Activated CD8-positive, alpha-beta T cell treated with anti-CD3 and anti-CD28 coated beads for 36 hours (primary cell): ENCODE measurements around the gene TMEM143. TPM values are rescaled to one million over a fixed set of nuclear protein-coding genes. Genes with fewer than 3 reads are reported as not detected.

ENCODE experiments used
- ATAC-seq: fragments of 200-7000 bp; cut with Tn5 transposase; one replicate; pipeline ENCODE4 v1.10.0; 2021; ENCODE audit warnings: mild to moderate bottlenecking, moderate library complexity
- CTCF ChIA-PET: fragments of 350-600 bp; sonication (Branson Sonifier 250); formaldehyde crosslinking; loops from one replicate; lab custom pipeline; 2021; ENCODE audit warnings: antibody characterized with exemption; lab: Charles Lee
- POLR2A ChIA-PET: fragments of 350-600 bp; sonication (Branson Sonifier 250); formaldehyde crosslinking; loops from one replicate; lab custom pipeline; 2021; ENCODE audit warnings: antibody characterized with exemption; lab: Charles Lee
- DNase-seq: peaks from one replicate; pipeline ENCODE4 v3.0.0-alpha.2; 2020
- H3K27ac Mint-ChIP-seq: one replicate; pipeline ENCODE4 v1.8.0; 2021; ENCODE audit warnings: mild to moderate bottlenecking, mixed read lengths
- H3K27me3 Mint-ChIP-seq: one replicate; pipeline ENCODE4 v1.8.0; 2021; ENCODE audit warnings: mixed read lengths
- H3K36me3 Mint-ChIP-seq: one replicate; pipeline ENCODE4 v1.8.0; 2021; ENCODE audit warnings: low read depth, mixed read lengths
- H3K4me1 Mint-ChIP-seq: one replicate; pipeline ENCODE4 v1.8.0; 2021; ENCODE audit warnings: low read depth, mixed read lengths
- H3K4me3 Mint-ChIP-seq: one replicate; pipeline ENCODE4 v1.8.0; 2021; ENCODE audit warnings: mild to moderate bottlenecking, moderate library complexity, mixed read lengths
- H3K9me3 Mint-ChIP-seq: one replicate; pipeline ENCODE4 v1.8.0; 2021; ENCODE audit warnings: mixed read lengths
- CTCF ChIP-seq: fragments of 200-600 bp; IDR thresholded peaks from one replicate; pipeline ENCODE4 v1.8.0; 2022; ENCODE audit warnings: antibody characterized with exemption, mild to moderate bottlenecking
- intact Hi-C: fragments of 100-400 bp; cut with micrococcal nuclease; formaldehyde crosslinking; loops from one replicate; pipeline ENCODE4 v1.10.0; 2022
- total RNA-seq, 2 experiments: library from RNA; stranded (reverse); gene quantifications; one replicate each; pipeline ENCODE4 v1.2.3, GENCODE V29; 2021

TMEM143 gene
- total RNA-seq, 2 experiments from 2014 or later: 19.4 to 21.7 TPM

- H3K36me3 Mint-ChIP-seq: no peaks in the 10 kb centered on the region
- intact Hi-C loops: loop anchor here (10.0 kb wide), 1 partner anchor 97 kb away; the partner anchor contains the start of gene CYTH2
Observed at GRCh38 chr19:48367855-48368254, 4.1 kb upstream of the TMEM143 start.

GRCh38 chr19:48365602-48366001 lies 1.9 kb upstream of the TMEM143 start:
- intact Hi-C loops: loop anchor here (10.0 kb wide), 1 partner anchor 99 kb away; the partner anchor contains the start of gene CYTH2
- ChIA-PET CTCF (no interaction called here), POLR2A (interaction anchor here (0.6 to 1.2 kb wide), 2 partner anchors 14 to 32 kb away, joined by 3 to 4 read pairs; no protein-coding TSS in a partner anchor)
- DNase-seq (no peak), ATAC-seq (no peak)
- Mint-ChIP-seq H3K36me3 (no peaks in the 10 kb centered on the region), H3K4me1 (peaks cover 10% of the 10 kb centered on the region), H3K9me3 (no peaks in the 10 kb centered on the region), H3K4me3 (no peak overlapping the region), H3K27me3 (no peaks in the 10 kb centered on the region), H3K27ac (no peak overlapping the region)
- TF ChIP-seq CTCF: no peak

More at GRCh38 chr19:48367855-48368254, 4.1 kb upstream of the TMEM143 start:
- H3K4me1 Mint-ChIP-seq: peaks cover 7% of the 10 kb centered on the region
- ATAC-seq (no peak), DNase-seq (no peak)
- H3K4me3 Mint-ChIP-seq: no peak overlapping the region
- H3K27ac Mint-ChIP-seq: no peak overlapping the region
- no peaks in the 10 kb centered on the region for H3K27me3 Mint-ChIP-seq
- no peak for TF ChIP-seq CTCF
- ChIA-PET POLR2A (no interaction called here), CTCF (interaction anchor here (0.9 kb wide), 1 partner anchor 23 kb away, joined by 3 read pairs; the partner anchor contains the start of gene KDELR1)
- no peaks in the 10 kb centered on the region for H3K9me3 Mint-ChIP-seq

- peak overlapping the region; percentile 86 for H3K4me3 Mint-ChIP-seq
- H3K27me3 Mint-ChIP-seq: no peaks in the 10 kb centered on the region
- ChIA-PET CTCF (interaction anchor here (1.3 to 3.1 kb wide), 3 partner anchors 14 to 43 kb away, joined by 6 to 25 read pairs (median 8); partner anchors contain the start of gene KDELR1), POLR2A (interaction anchor here (0.8 to 1.6 kb wide), 10 partner anchors 9 to 254 kb away, joined by 3 to 7 read pairs (median 3); partner anchors contain the start of genes KDELR1, RPL18 and SPHK2)
- DNase-seq (no peak), ATAC-seq (no peak)
- H3K27ac Mint-ChIP-seq: peak overlapping the region; percentile 96
- no peaks in the 10 kb centered on the region for H3K9me3 Mint-ChIP-seq
- no peak for TF ChIP-seq CTCF
- H3K4me1 Mint-ChIP-seq: peaks cover 10% of the 10 kb centered on the region
- intact Hi-C loops: loop anchor here (10.0 kb wide), 1 partner anchor 100 kb away; the partner anchor contains the start of gene CYTH2
- H3K36me3 Mint-ChIP-seq: peaks cover under 1% of the 10 kb centered on the region
Observed at GRCh38 chr19:48364598-48365348, 1.0 kb upstream of the TMEM143 start.

GRCh38 chr19:48363500-48363809 lies 285 bp downstream of the TMEM143 start:
- intact Hi-C loops: loop anchor here (10.0 kb wide), 1 partner anchor 101 kb away; the partner anchor contains the start of gene CYTH2
- DNase-seq (peak; percentile 35), ATAC-seq (peak; percentile 2)
- no peak for TF ChIP-seq CTCF
- CTCF ChIA-PET: interaction anchor here (0.8 to 3.1 kb wide), 10 partner anchors 12 to 282 kb away, joined by 3 to 25 read pairs (median 5); partner anchors contain the start of genes GRIN2D and KDELR1
- H3K27me3 Mint-ChIP-seq: no peaks in the 10 kb centered on the region
- H3K27ac Mint-ChIP-seq: peak overlapping the region; percentile 96
- H3K36me3 Mint-ChIP-seq: peaks cover 5% of the 10 kb centered on the region
- peaks cover 10% of the 10 kb centered on the region for H3K4me1 Mint-ChIP-seq
- POLR2A ChIA-PET: interaction anchor here (0.8 to 1.6 kb wide), 9 partner anchors 24 to 124 kb away, joined by 3 to 6 read pairs (median 3); no protein-coding TSS in a partner anchor
- peak overlapping the region; percentile 86 for H3K4me3 Mint-ChIP-seq
- H3K9me3 Mint-ChIP-seq: no peaks in the 10 kb centered on the region
